A549 treated with AZD9567 at 1 μM for 4 hours (cell line): ENCODE results near the gene NAIF1. TPM values are rescaled to one million over a fixed set of nuclear protein-coding genes. Genes with fewer than 3 reads are reported as not detected.

Experiments
- total RNA-seq: library from RNA; stranded (reverse); fragments of 200-300 nt; extraction: Qiagen RNA extraction; gene quantifications from 5 replicates; pipeline ENCODE4 v1.2.3, GENCODE V29; 2022; ENCODE audit not compliant: insufficient read depth

Gene NAIF1
- total RNA-seq, result 2.6 to 6.8 TPM (median 6.1 TPM) in 5 replicates

GRCh38 chr9:128066713-128067644 is at the start of gene NAIF1:
Gene NAIF1 (minus strand): TSS chr9:128067320. CDS start chr9:128067101, 219 bp downstream.

GRCh38 chr9:128067645-128068385 is 695 bp upstream of the NAIF1 start, which contains the start of gene SLC25A25:
Gene SLC25A25 (plus strand): TSS chr9:128068232. CDS start chr9:128068320, 88 bp downstream.

Other genes starting within 250 kb of the NAIF1 start
- 0.09 to 0.24 TPM (median 0.14 TPM) in 4 of 5 replicates, not detected in the other for gene ENG, start 212.7 kb downstream of the NAIF1 start, total RNA-seq
- 41.8 to 82.0 TPM (median 73.1 TPM) in 5 replicates for gene AK1, start 189.6 kb downstream of the NAIF1 start, total RNA-seq
- 19.5 to 29.9 TPM (median 22.3 TPM) in 5 replicates for gene ST6GALNAC6, start 167.7 kb downstream of the NAIF1 start, total RNA-seq
- gene ST6GALNAC4, start 150.3 kb downstream of the NAIF1 start, total RNA-seq, result 16.1 to 19.0 TPM (median 18.1 TPM) in 5 replicates
- gene PIP5KL1, start 136.5 kb downstream of the NAIF1 start, total RNA-seq, result 1.1 to 7.0 TPM (median 2.2 TPM) in 5 replicates
- gene DPM2, start 129.5 kb downstream of the NAIF1 start, total RNA-seq, result 38.0 to 48.2 TPM (median 43.1 TPM) in 5 replicates
- 35.1 to 66.4 TPM (median 44.3 TPM) in 5 replicates for gene EEIG1, start 86.3 kb downstream of the NAIF1 start, total RNA-seq
- gene SLC25A25, start 912 bp upstream of the NAIF1 start, total RNA-seq, result 5.6 to 9.4 TPM (median 8.3 TPM) in 5 replicates
- gene PTGES2, start 60.4 kb upstream of the NAIF1 start, total RNA-seq, result 75.3 to 103 TPM (median 98.9 TPM) in 5 replicates
- 2.9 to 6.8 TPM (median 3.9 TPM) in 5 replicates for gene LCN2, start 82.1 kb upstream of the NAIF1 start, total RNA-seq
- gene BBLN, start 92.9 kb upstream of the NAIF1 start, total RNA-seq, result 47.1 to 75.1 TPM (median 62.3 TPM) in 5 replicates
- 67.2 to 92.6 TPM (median 81.2 TPM) in 5 replicates for gene CIZ1, start 124.3 kb upstream of the NAIF1 start, total RNA-seq
- gene DNM1, start 136.1 kb upstream of the NAIF1 start, total RNA-seq, result 80.2 to 85.7 TPM (median 83.0 TPM) in 5 replicates
- gene GOLGA2, start 208.7 kb upstream of the NAIF1 start, total RNA-seq, result 39.6 to 53.2 TPM (median 47.6 TPM) in 5 replicates
- gene SWI5, start 209.0 kb upstream of the NAIF1 start, total RNA-seq, result 36.3 to 45.7 TPM (median 44.4 TPM) in 5 replicates